Measurements from ENCODE around the gene OR2AT4.
"Not testable (repeated sequence)": the region's sequence is repeated elsewhere in the genome, so short reads cannot be mapped to it uniquely, and the experiment has no call there.

DNA sequence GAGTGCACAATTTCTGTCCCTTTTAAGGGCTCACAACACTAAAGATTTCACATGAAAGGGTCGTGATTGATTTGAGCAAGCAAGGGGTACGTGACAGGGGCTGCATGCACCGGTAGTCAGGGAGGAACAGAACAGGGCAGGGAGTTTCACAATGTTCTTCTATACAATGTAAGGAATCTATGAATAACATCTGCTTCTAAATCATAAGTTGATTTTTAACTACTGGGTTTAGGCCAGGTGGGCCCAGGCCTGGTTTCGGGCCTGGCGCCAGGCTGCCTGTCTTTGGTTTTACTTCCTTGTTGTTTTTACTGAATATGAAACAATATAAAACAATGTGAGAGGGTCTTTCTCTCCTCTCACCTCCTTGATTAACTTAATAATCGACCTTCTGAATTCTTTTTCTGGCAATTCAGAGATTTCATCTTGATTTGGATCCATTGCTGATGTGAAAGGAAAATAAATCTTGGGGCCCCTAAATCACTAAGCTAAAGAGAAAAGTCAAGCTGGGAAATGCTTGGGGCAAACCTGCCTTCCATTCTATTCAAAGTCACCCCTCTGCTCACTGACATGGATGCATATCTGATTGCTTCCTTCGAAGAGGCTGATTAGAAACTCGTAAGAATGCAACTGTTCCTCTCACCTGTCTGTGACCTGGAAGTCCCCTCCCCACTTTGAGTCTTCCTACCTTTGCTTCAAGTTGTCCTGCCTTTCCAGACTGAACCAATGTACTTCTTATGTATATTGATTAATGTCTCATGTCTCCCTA lies 47.0 kb downstream of the OR2AT4 start:
- TF ChIP-seq, protein P1, sequence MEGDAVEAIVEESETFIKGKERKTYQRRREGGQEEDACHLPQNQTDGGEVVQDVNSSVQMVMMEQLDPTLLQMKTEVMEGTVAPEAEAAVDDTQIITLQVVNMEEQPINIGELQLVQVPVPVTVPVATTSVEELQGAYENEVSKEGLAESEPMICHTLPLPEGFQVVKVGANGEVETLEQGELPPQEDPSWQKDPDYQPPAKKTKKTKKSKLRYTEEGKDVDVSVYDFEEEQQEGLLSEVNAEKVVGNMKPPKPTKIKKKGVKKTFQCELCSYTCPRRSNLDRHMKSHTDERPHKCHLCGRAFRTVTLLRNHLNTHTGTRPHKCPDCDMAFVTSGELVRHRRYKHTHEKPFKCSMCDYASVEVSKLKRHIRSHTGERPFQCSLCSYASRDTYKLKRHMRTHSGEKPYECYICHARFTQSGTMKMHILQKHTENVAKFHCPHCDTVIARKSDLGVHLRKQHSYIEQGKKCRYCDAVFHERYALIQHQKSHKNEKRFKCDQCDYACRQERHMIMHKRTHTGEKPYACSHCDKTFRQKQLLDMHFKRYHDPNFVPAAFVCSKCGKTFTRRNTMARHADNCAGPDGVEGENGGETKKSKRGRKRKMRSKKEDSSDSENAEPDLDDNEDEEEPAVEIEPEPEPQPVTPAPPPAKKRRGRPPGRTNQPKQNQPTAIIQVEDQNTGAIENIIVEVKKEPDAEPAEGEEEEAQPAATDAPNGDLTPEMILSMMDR (IDR thresholded peaks at IDR 0.05; ENCODE audit: poor library complexity), result not testable (repeated sequence)
- TF ChIP-seq EZH2phosphoT487 (IDR thresholded peaks at IDR 0.05; ENCODE audit: low read depth, severe bottlenecking, unreplicated experiment); EZH2 (IDR thresholded peaks at IDR 0.05; ENCODE audit: borderline replicate concordance): not testable (repeated sequence)
